HepG2 (cell line): ENCODE results near the gene ENSA. TPM values are rescaled to one million over a fixed set of nuclear protein-coding genes. Genes with fewer than 3 reads are reported as not detected.

ENCODE experiments used
- CHD2 ChIP-seq: IDR thresholded peaks from 2 replicates; pipeline ENCODE4 v1.6.1; 2011; ENCODE audit warnings: low read depth, low read length, improper control_type of control experiment
- HNF4G ChIP-seq, 2 experiments: sonication (generic) in 1 of 2; formaldehyde crosslinking in 1 of 2; IDR thresholded peaks; 2 replicates each; pipeline versions ENCODE4 v1.4.0 to v1.6.1; 2011 to 2020; ENCODE audit warnings: borderline replicate concordance in 2 of 2, low read depth in 2 of 2, mild to moderate bottlenecking in 2 of 2, low read length in 1 of 2, missing genetic modification reagents in 1 of 2, moderate library complexity in 1 of 2
- JARID2 ChIP-seq: sonication (generic); formaldehyde crosslinking; IDR thresholded peaks from 2 replicates; pipeline ENCODE4 v1.8.1; 2023; ENCODE audit warnings: missing genetic modification reagents, inconsistent platforms; ENCODE audit not compliant: insufficient replicate concordance
- KDM6A ChIP-seq: IDR thresholded peaks from 2 replicates; pipeline ENCODE4 v1.6.1; 2016; ENCODE audit warnings: low read depth
- MAFF ChIP-seq: IDR thresholded peaks from 2 replicates; pipeline ENCODE4 v1.6.1; 2011; ENCODE audit warnings: low read depth, low read length, improper control_type of control experiment
- NR3C1 ChIP-seq: sonication (generic); formaldehyde crosslinking; IDR thresholded peaks from 2 replicates; pipeline ENCODE4 v1.4.0; 2020; ENCODE audit warnings: missing genetic modification reagents
- NRL ChIP-seq: sonication (generic); formaldehyde crosslinking; IDR thresholded peaks from 2 replicates; pipeline ENCODE4 v1.5.0; 2020; ENCODE audit warnings: missing genetic modification reagents, mild to moderate bottlenecking, moderate library complexity, borderline replicate concordance
- RAD21 ChIP-seq: fragments of 450-650 bp; formaldehyde crosslinking; IDR thresholded peaks from 2 replicates; pipeline ENCODE4 v1.5.0; 2020; ENCODE audit warnings: mild to moderate bottlenecking
- SP2 ChIP-seq: sonication (generic); formaldehyde crosslinking; IDR thresholded peaks from 2 replicates; pipeline ENCODE4 v1.5.1; 2020; ENCODE audit warnings: mild to moderate bottlenecking, missing genetic modification reagents
- TBX2 ChIP-seq: sonication (generic); formaldehyde crosslinking; IDR thresholded peaks from 2 replicates; pipeline ENCODE4 v1.5.0; 2020; ENCODE audit warnings: missing genetic modification reagents, mild to moderate bottlenecking, borderline replicate concordance
- ZFP82 ChIP-seq: sonication (generic); formaldehyde crosslinking; IDR thresholded peaks from 2 replicates; pipeline ENCODE4 v1.5.1; 2020; ENCODE audit warnings: mild to moderate bottlenecking, missing genetic modification reagents, borderline replicate concordance
- ZFX ChIP-seq: sonication (generic); formaldehyde crosslinking; IDR thresholded peaks from 2 replicates; pipeline ENCODE4 v1.4.0; 2020; ENCODE audit warnings: mild to moderate bottlenecking, low read depth, missing genetic modification reagents, moderate library complexity
- ZNF101 ChIP-seq: sonication (generic); formaldehyde crosslinking; IDR thresholded peaks from 2 replicates; pipeline ENCODE4 v1.4.0; 2020; ENCODE audit warnings: mild to moderate bottlenecking, low read depth, missing genetic modification reagents, borderline replicate concordance
- ZNF605 ChIP-seq: sonication (generic); formaldehyde crosslinking; IDR thresholded peaks from 2 replicates; pipeline ENCODE4 v1.8.0; 2022; ENCODE audit warnings: mild to moderate bottlenecking, missing genetic modification reagents
- ZNF672 ChIP-seq: sonication (generic); formaldehyde crosslinking; IDR thresholded peaks from 2 replicates; pipeline ENCODE4 v1.8.1; 2022; ENCODE audit warnings: missing genetic modification reagents
- ZNF746 ChIP-seq: sonication (generic); formaldehyde crosslinking; IDR thresholded peaks from 2 replicates; pipeline ENCODE4 v1.8.0; 2022; ENCODE audit warnings: mild to moderate bottlenecking, missing genetic modification reagents
- ZNF772 ChIP-seq: sonication (generic); formaldehyde crosslinking; IDR thresholded peaks from 2 replicates; pipeline ENCODE4 v1.5.0; 2020; ENCODE audit warnings: mild to moderate bottlenecking, missing genetic modification reagents
- ZSCAN31 ChIP-seq: sonication (generic); formaldehyde crosslinking; IDR thresholded peaks from 2 replicates; pipeline ENCODE4 v1.5.0; 2020; ENCODE audit warnings: low read depth, mild to moderate bottlenecking, missing genetic modification reagents
- polyA plus RNA-seq, 8 experiments: library from polyadenylated mRNA; depleted of rRNA in 3 of 8; stranded (reverse) in 7 of 8; unstranded in 1 of 8; fragments of >200 nt; fragmentation: Illumina TruSeq in 4 of 8; extraction: Trizol in 4 of 8; gene quantifications; 2 replicates each; pipeline versions ENCODE4 v1.2.1 to v1.2.3, GENCODE V29; 2011 to 2016; ENCODE audit warnings: low read depth in 4 of 8, missing spikeins in 1 of 8, mixed read lengths in 1 of 8; ENCODE audit not compliant: insufficient read depth in 1 of 8
- total RNA-seq, 5 experiments: library from RNA; depleted of rRNA; stranded (reverse); fragments of >200 nt; fragmentation: Illumina TruSeq; extraction: Trizol; gene quantifications; 2 replicates each; pipeline ENCODE4 v1.2.3, GENCODE V29; 2016; ENCODE audit warnings: low read depth in 1 of 5
- TF ChIP-seq, protein P1 (sequence below): sonication (generic); formaldehyde crosslinking; IDR thresholded peaks from 2 replicates; pipeline ENCODE4 v1.5.0; 2020; ENCODE audit warnings: missing genetic modification reagents, mild to moderate bottlenecking, borderline replicate concordance
- TF ChIP-seq, protein P2 (sequence below): sonication (generic); formaldehyde crosslinking; IDR thresholded peaks from 2 replicates; pipeline ENCODE4 v1.4.0; 2020; ENCODE audit warnings: missing genetic modification reagents
- TF ChIP-seq, protein P3 (sequence below): sonication (generic); formaldehyde crosslinking; IDR thresholded peaks from 2 replicates; pipeline ENCODE4 v1.4.0; 2020; ENCODE audit warnings: mild to moderate bottlenecking, missing genetic modification reagents, borderline replicate concordance
- TF ChIP-seq, protein P4 (sequence below): sonication (generic); formaldehyde crosslinking; IDR thresholded peaks from 2 replicates; pipeline ENCODE4 v1.5.0; 2020; ENCODE audit warnings: mild to moderate bottlenecking, missing genetic modification reagents

Gene ENSA
- total and polyA plus RNA-seq, 2 of the 13 experiments (the other 11 are each of a cell fraction or from before 2014, with no cell fraction given), result 54.5 to 111 TPM

DNA sequence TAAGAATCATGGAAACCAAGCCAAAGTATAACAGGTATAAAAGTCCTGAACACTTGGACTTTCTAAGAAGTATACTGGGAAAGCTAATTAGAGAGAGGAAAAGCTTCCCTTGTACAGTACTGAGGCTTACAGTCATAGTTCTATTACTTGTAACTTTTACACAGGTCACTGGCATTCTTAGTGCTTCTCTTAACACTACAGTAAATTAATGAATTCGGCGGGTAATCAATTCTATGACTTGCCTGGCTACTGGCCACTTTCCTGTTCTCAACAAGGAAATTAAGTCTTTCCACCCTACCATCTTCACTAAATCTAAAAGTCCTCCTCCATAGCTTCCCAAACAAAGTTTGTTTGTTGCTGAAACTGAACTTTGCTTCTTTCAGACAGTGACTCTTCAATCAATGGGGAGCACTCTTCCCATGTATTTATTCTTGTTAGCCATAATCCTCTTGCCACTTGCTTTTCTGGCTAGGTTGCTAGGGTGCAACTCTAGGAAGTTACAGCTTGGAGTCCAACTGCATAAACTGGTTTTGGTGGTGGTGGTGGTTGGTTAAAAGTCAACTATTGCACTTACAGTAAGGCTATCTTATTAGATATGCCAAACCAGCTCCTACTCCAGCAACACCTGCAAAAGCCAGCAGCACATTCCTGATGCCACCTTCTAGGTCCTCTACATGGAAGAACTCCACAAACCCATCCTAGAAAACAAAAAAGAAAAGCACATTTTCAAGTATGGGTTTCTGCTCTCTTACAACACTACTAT lies 52.4 kb downstream of the ENSA start (continued):
- TF ChIP-seq KDM6A (CRISPR knock-in tag), result no peak
- TF ChIP-seq, protein P1, sequence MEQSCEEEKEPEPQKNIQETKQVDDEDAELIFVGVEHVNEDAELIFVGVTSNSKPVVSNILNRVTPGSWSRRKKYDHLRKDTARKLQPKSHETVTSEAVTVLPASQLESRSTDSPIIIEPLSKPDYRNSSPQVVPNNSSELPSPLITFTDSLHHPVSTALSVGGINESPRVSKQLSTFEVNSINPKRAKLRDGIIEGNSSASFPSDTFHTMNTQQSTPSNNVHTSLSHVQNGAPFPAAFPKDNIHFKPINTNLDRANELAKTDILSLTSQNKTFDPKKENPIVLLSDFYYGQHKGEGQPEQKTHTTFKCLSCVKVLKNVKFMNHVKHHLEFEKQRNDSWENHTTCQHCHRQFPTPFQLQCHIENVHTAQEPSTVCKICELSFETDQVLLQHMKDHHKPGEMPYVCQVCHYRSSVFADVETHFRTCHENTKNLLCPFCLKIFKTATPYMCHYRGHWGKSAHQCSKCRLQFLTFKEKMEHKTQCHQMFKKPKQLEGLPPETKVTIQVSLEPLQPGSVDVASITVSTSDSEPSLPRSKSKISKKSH (CRISPR knock-in tag), result no peak
- TF ChIP-seq ZSCAN31 (CRISPR knock-in tag), result 0 out of 2 replicates have a peak, but pooled peaks have one; percentile 28
- no peak for TF ChIP-seq SP2
- no peak for TF ChIP-seq NR3C1 (CRISPR knock-in tag)
- no peak for TF ChIP-seq TBX2
- no peak for TF ChIP-seq ZNF746 (CRISPR knock-in tag)
- TF ChIP-seq ZFX (CRISPR knock-in tag), result no peak
- TF ChIP-seq, protein P2, sequence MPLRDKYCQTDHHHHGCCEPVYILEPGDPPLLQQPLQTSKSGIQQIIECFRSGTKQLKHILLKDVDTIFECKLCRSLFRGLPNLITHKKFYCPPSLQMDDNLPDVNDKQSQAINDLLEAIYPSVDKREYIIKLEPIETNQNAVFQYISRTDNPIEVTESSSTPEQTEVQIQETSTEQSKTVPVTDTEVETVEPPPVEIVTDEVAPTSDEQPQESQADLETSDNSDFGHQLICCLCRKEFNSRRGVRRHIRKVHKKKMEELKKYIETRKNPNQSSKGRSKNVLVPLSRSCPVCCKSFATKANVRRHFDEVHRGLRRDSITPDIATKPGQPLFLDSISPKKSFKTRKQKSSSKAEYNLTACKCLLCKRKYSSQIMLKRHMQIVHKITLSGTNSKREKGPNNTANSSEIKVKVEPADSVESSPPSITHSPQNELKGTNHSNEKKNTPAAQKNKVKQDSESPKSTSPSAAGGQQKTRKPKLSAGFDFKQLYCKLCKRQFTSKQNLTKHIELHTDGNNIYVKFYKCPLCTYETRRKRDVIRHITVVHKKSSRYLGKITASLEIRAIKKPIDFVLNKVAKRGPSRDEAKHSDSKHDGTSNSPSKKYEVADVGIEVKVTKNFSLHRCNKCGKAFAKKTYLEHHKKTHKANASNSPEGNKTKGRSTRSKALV, result no peak
- no peak for TF ChIP-seq ZNF772 (CRISPR knock-in tag)
- no peak for TF ChIP-seq ZNF672
- TF ChIP-seq ZNF605 (CRISPR knock-in tag), result no peak
- TF ChIP-seq, protein P3, sequence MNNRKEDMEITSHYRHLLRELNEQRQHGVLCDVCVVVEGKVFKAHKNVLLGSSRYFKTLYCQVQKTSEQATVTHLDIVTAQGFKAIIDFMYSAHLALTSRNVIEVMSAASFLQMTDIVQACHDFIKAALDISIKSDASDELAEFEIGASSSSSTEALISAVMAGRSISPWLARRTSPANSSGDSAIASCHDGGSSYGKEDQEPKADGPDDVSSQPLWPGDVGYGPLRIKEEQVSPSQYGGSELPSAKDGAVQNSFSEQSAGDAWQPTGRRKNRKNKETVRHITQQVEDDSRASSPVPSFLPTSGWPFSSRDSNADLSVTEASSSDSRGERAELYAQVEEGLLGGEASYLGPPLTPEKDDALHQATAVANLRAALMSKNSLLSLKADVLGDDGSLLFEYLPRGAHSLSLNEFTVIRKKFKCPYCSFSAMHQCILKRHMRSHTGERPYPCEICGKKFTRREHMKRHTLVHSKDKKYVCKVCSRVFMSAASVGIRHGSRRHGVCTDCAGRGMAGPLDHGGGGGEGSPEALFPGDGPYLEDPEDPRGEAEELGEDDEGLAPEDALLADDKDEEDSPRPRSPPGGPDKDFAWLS, result no peak
- TF ChIP-seq RAD21 (CRISPR knock-in tag), result no peak
- TF ChIP-seq ZNF101, result no peak
- no peak for TF ChIP-seq CHD2
- peak; percentile 43; the same call in 1 of the 2 replicates for TF ChIP-seq HNF4G (IDR thresholded peaks at IDR 0.05; ENCODE audit: borderline replicate concordance, low read depth, low read length)
- TF ChIP-seq HNF4G (CRISPR knock-in tag; IDR thresholded peaks at IDR 0.05; ENCODE audit: borderline replicate concordance, low read depth), result no peak
- no peak for TF ChIP-seq JARID2
- TF ChIP-seq, protein P4, sequence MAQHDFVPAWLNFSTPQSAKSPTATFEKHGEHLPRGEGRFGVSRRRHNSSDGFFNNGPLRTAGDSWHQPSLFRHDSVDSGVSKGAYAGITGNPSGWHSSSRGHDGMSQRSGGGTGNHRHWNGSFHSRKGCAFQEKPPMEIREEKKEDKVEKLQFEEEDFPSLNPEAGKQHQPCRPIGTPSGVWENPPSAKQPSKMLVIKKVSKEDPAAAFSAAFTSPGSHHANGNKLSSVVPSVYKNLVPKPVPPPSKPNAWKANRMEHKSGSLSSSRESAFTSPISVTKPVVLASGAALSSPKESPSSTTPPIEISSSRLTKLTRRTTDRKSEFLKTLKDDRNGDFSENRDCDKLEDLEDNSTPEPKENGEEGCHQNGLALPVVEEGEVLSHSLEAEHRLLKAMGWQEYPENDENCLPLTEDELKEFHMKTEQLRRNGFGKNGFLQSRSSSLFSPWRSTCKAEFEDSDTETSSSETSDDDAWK (CRISPR knock-in tag), result no peak
- TF ChIP-seq MAFF, result no peak
- no peak for TF ChIP-seq ZFP82
- TF ChIP-seq NRL (CRISPR knock-in tag), result no peak
